Sigmoid colon (tissue), 7 donors: ENCODE data around the gene RCOR2. TPM values are rescaled to one million over a fixed set of nuclear protein-coding genes. Genes with fewer than 3 reads are reported as not detected.
"Not testable (repeated sequence)": the region's sequence is repeated elsewhere in the genome, so short reads cannot be mapped to it uniquely, and the experiment has no call there.

ENCODE experiments used
- DNase-seq: peaks from one replicate; pipeline ENCODE4 v3.0.0-alpha.2; 2019
- H3K27ac ChIP-seq, 4 donors: fragments of 200-600 bp; sonication (generic); one replicate each; pipeline ENCODE4 v1.5.1; 2016 to 2019; ENCODE audit warnings: mild to moderate bottlenecking in 1 of 4
- H3K27me3 ChIP-seq, 3 donors: fragments of 200-600 bp; sonication (generic); one replicate each; pipeline ENCODE4 v1.5.1; 2019; ENCODE audit warnings: mild to moderate bottlenecking in 1 of 3
- H3K36me3 ChIP-seq, 4 donors: fragments of 200-600 bp; sonication (generic); one replicate each; pipeline ENCODE4 v1.5.1; 2016 to 2019
- H3K4me1 ChIP-seq, 4 donors: fragments of 200-600 bp; sonication (generic); one replicate each; pipeline ENCODE4 v1.5.1; 2017 to 2019
- H3K4me3 ChIP-seq, 4 donors: fragments of 200-600 bp; sonication (generic); one replicate each; pipeline ENCODE4 v1.5.1; 2017 to 2019; ENCODE audit warnings: mild to moderate bottlenecking in 2 of 4, moderate library complexity in 1 of 4
- H3K9me3 ChIP-seq, 4 donors: fragments of 200-600 bp in 3 of 4; sonication (generic) in 3 of 4; one replicate each; pipeline versions ENCODE4 v1.5.1 to v1.6.1; 2013 to 2019
- EP300 ChIP-seq, 4 donors: sonication (generic); formaldehyde crosslinking; IDR thresholded peaks; one replicate each; pipeline ENCODE4 v1.6.1; 2017; ENCODE audit warnings: antibody characterized with exemption in 4 of 4
- POLR2A ChIP-seq, 2 donors: fragments of 450-650 bp; IDR thresholded peaks; one replicate each; pipeline ENCODE4 v1.6.1; 2016; ENCODE audit warnings: antibody characterized with exemption in 2 of 2, mild to moderate bottlenecking in 2 of 2, moderate library complexity in 2 of 2
- POLR2AphosphoS5 ChIP-seq, 4 donors: sonication (generic); formaldehyde crosslinking; IDR thresholded peaks; one replicate each; pipeline ENCODE4 v1.6.1; 2017; ENCODE audit warnings: antibody characterized with exemption in 4 of 4
- WGBS, 2 donors: extraction: QIAGEN DNeasy Blood & Tissue Kit; methylation state at CpG; one replicate each; pipeline ENCODE4 v1.1.7; 2013; 5-methylcytosine and 5-hydroxymethylcytosine counted together
- intact Hi-C: fragments of 100-400 bp; cut with DNase I; formaldehyde crosslinking; loops from one replicate; pipeline ENCODE4 v1.15.1; 2023
- polyA plus RNA-seq, 3 donors: library from polyadenylated mRNA; stranded (reverse); fragments of 200-250 nt; gene quantifications; one replicate each; pipeline ENCODE4 v1.2.3, GENCODE V29; 2013
- small RNA-seq, 3 donors: library from RNA; depleted of rRNA; stranded (forward); fragments of <200 nt; gene quantifications; one replicate each; pipeline ENCODE3, GENCODE V24; 2016
- total RNA-seq, 4 donors: library from RNA; depleted of rRNA; stranded (reverse); fragments of >200 nt; gene quantifications; one replicate each; pipeline ENCODE4 v1.1.0, GENCODE V29; 2016
- TF ChIP-seq, protein P1 (sequence below), 4 experiments: fragments of 450-650 bp in 3 of 4; fragments of 200-600 bp in 1 of 4; IDR thresholded peaks; one replicate each; pipeline ENCODE4 v1.5.1; 2016 to 2019; ENCODE audit warnings: antibody characterized with exemption in 4 of 4, mild to moderate bottlenecking in 3 of 4, moderate library complexity in 2 of 4
- donor health status: healthy with polysubstance abuse.
- donor health status: Bipolar disorder and iron deficiency.
- donor health status: healthy.

Gene RCOR2
- total and polyA plus RNA-seq, 7 donors: 0.49 to 2.4 (median 0.69) TPM

GRCh38 chr11:63867511-63867910 is 49.5 kb downstream of the RCOR2 start:
- Histone ChIP-seq H3K4me1 (peaks cover 0 to 69% (median 64%) of the 10 kb centered on the region in 4 donors), H3K27me3 (no peaks in the 10 kb centered on the region), H3K4me3 (no peak overlapping the region), H3K36me3 (no peaks in the 10 kb centered on the region), H3K9me3 (no peaks in the 10 kb centered on the region), H3K27ac (no peak overlapping the region)
- intact Hi-C loops: no loop called here
- no peak for DNase-seq
- TF ChIP-seq EP300 (IDR thresholded peaks at IDR 0.05): no peak
- TF ChIP-seq, protein P1, sequence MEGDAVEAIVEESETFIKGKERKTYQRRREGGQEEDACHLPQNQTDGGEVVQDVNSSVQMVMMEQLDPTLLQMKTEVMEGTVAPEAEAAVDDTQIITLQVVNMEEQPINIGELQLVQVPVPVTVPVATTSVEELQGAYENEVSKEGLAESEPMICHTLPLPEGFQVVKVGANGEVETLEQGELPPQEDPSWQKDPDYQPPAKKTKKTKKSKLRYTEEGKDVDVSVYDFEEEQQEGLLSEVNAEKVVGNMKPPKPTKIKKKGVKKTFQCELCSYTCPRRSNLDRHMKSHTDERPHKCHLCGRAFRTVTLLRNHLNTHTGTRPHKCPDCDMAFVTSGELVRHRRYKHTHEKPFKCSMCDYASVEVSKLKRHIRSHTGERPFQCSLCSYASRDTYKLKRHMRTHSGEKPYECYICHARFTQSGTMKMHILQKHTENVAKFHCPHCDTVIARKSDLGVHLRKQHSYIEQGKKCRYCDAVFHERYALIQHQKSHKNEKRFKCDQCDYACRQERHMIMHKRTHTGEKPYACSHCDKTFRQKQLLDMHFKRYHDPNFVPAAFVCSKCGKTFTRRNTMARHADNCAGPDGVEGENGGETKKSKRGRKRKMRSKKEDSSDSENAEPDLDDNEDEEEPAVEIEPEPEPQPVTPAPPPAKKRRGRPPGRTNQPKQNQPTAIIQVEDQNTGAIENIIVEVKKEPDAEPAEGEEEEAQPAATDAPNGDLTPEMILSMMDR (IDR thresholded peaks at IDR 0.05): no peak
- no peak for TF ChIP-seq POLR2A (IDR thresholded peaks at IDR 0.05)
- TF ChIP-seq POLR2AphosphoS5 (IDR thresholded peaks at IDR 0.05): no peak
- 96 to 97% methylated on average over 4 of the region's 4 CpGs for WGBS, 2 donors

DNA sequence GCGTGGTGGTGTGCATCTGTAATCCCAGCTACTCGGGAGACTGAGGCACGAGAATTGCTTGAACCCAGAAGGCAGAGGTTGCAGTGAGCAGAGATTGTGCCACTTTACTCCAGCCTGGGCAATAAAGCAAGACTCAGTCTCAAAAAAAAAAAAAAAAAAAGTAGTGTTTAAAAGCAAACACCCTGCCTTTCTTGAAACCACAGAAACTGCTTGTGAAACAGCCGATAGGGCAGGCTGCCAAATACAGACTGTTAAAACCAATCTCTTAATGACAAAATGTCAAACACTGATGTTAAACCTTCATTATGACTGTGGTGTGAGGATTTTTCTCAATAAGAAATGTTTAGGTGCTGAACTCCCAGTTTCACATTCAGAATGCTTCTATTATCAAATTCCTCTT is 50.8 kb downstream of the RCOR2 start:
- TF ChIP-seq POLR2AphosphoS5 (IDR thresholded peaks at IDR 0.05): no peak
- TF ChIP-seq, protein P1 (IDR thresholded peaks at IDR 0.05): no peak
- TF ChIP-seq POLR2A (IDR thresholded peaks at IDR 0.05): no peak
- TF ChIP-seq EP300 (IDR thresholded peaks at IDR 0.05): no peak
- Histone ChIP-seq H3K27me3 (no peaks in the 10 kb centered on the region), H3K4me1 (peaks cover 0 to 56% (median 51%) of the 10 kb centered on the region in 4 donors), H3K9me3 (no peaks in the 10 kb centered on the region), H3K27ac (no peak overlapping the region), H3K36me3 (peaks cover 0 to 6% (median 2%) of the 10 kb centered on the region in 4 donors), H3K4me3 (no peak overlapping the region)
- WGBS, 2 donors: 6 to 34% methylated on average over 4 of the region's 4 CpGs
- intact Hi-C loops: no loop called here
- peak; percentile 71 for DNase-seq

GRCh38 chr11:63863620-63864019 is 53.3 kb downstream of the RCOR2 start:
- WGBS, 2 donors: 96 to 97% methylated on average over 6 of the region's 6 CpGs

GRCh38 chr11:63862923-63863322 is 54.0 kb downstream of the RCOR2 start:
- DNase-seq: no peak
- no peaks in the 10 kb centered on the region for H3K27me3 ChIP-seq
- WGBS, 2 donors: 5 to 22% methylated on average over 4 of the region's 4 CpGs
- peaks cover 0 to 6% (median 2%) of the 10 kb centered on the region in 4 donors for H3K36me3 ChIP-seq
- no peak overlapping the region for H3K4me3 ChIP-seq
- H3K9me3 ChIP-seq: no peaks in the 10 kb centered on the region
- TF ChIP-seq POLR2A (IDR thresholded peaks at IDR 0.05) (no peak), EP300 (IDR thresholded peaks at IDR 0.05) (no peak), POLR2AphosphoS5 (IDR thresholded peaks at IDR 0.05) (no peak)
- TF ChIP-seq, protein P1 (IDR thresholded peaks at IDR 0.05): no peak
- intact Hi-C loops: no loop called here
- H3K27ac ChIP-seq: no peak overlapping the region
- H3K4me1 ChIP-seq: peaks cover 0 to 34% (median 29%) of the 10 kb centered on the region in 4 donors

More at GRCh38 chr11:63863620-63864019, 53.3 kb downstream of the RCOR2 start:
- H3K9me3 ChIP-seq, H3K27me3 ChIP-seq, H3K4me3 ChIP-seq, DNase-seq, intact Hi-C loops, H3K27ac ChIP-seq, H3K36me3 ChIP-seq: not testable (repeated sequence)
- H3K4me1 ChIP-seq: peaks cover 0 to 34% (median 28%) of the 10 kb centered on the region in 4 donors

Small RNA genes within 50 kb of the gene (small RNA-seq; reads per million reads assigned to genes)
- 0 reads per million in 3 donors for gene RNU6-1306P

Other genes starting within 250 kb of the RCOR2 start
- 100 to 1,000 TPM in 3 of 4 donors, 10 to 100 TPM in 1; 97.8 to 115 (median 102) TPM for gene ATL3, start 245.8 kb downstream of the RCOR2 start, total RNA-seq
- gene ATL3, start 245.8 kb downstream of the RCOR2 start, polyA plus RNA-seq: 10 to 100 TPM in 1 of 3 donors, 1 to 10 TPM in 2; 8.4 to 16.3 (median 8.8) TPM
- 100 to 1,000 TPM in 1 of 4 donors, 10 to 100 TPM in 3; 61.1 to 105 (median 93.9) TPM for gene RTN3, start 235.7 kb downstream of the RCOR2 start, total RNA-seq
- 10 to 100 TPM; 24.6 to 91.3 (median 25.2) TPM for gene RTN3, start 235.7 kb downstream of the RCOR2 start, polyA plus RNA-seq
- 10 to 100 TPM; 11.1 to 20.4 (median 13.6) TPM for gene ZFTA, start 148.4 kb downstream of the RCOR2 start, total RNA-seq
- gene ZFTA, start 148.4 kb downstream of the RCOR2 start, polyA plus RNA-seq: 1 to 10 TPM in 2 of 3 donors, under 1 TPM in 1; 0.69 to 4.0 (median 3.6) TPM
- 10 to 100 TPM; 12.2 to 15.2 (median 14.1) TPM for gene SPINDOC, start 103.7 kb downstream of the RCOR2 start, total RNA-seq
- gene SPINDOC, start 103.7 kb downstream of the RCOR2 start, polyA plus RNA-seq: 10 to 100 TPM in 1 of 3 donors, 1 to 10 TPM in 2; 4.6 to 11.7 (median 4.8) TPM
- gene MARK2, start 78.1 kb downstream of the RCOR2 start, total RNA-seq: 10 to 100 TPM; 14.3 to 24.6 (median 18.2) TPM
- 10 to 100 TPM; 25.8 to 49.3 (median 44.2) TPM for gene MARK2, start 78.1 kb downstream of the RCOR2 start, polyA plus RNA-seq
- 10 to 100 TPM in 1 of 4 donors, 1 to 10 TPM in 3; 5.4 to 18.0 (median 6.8) TPM for gene NAA40, start 21.8 kb upstream of the RCOR2 start, total RNA-seq
- 10 to 100 TPM in 2 of 3 donors, 1 to 10 TPM in 1; 7.2 to 22.9 (median 11.1) TPM for gene NAA40, start 21.8 kb upstream of the RCOR2 start, polyA plus RNA-seq
- 100 to 1,000 TPM; 419 to 659 (median 577) TPM for gene COX8A, start 57.5 kb upstream of the RCOR2 start, total RNA-seq
- 1,000 to 10,000 TPM; 1,536 to 1,691 (median 1,674) TPM for gene COX8A, start 57.5 kb upstream of the RCOR2 start, polyA plus RNA-seq
- 10 to 100 TPM; 44.8 to 61.7 (median 57.8) TPM for gene OTUB1, start 69.3 kb upstream of the RCOR2 start, total RNA-seq
- gene OTUB1, start 69.3 kb upstream of the RCOR2 start, polyA plus RNA-seq: 10 to 100 TPM; 88.9 to 96.4 (median 91.3) TPM
- gene FLRT1, start 118.8 kb upstream of the RCOR2 start, total RNA-seq: 1 to 10 TPM in 3 of 4 donors, under 1 TPM in 1; 0.99 to 6.9 (median 3.1) TPM
- under 1 TPM in 1 of 3 donors, not detected in 2; 0.66 TPM for gene FLRT1, start 118.8 kb upstream of the RCOR2 start, polyA plus RNA-seq
- gene MACROD1, start 248.9 kb upstream of the RCOR2 start, total RNA-seq: 10 to 100 TPM; 23.3 to 33.9 (median 25.8) TPM
- gene MACROD1, start 248.9 kb upstream of the RCOR2 start, polyA plus RNA-seq: 10 to 100 TPM; 14.2 to 16.8 (median 14.8) TPM